Measurements from ENCODE around the gene TRIM22.

- TF ChIP-seq, protein P1, sequence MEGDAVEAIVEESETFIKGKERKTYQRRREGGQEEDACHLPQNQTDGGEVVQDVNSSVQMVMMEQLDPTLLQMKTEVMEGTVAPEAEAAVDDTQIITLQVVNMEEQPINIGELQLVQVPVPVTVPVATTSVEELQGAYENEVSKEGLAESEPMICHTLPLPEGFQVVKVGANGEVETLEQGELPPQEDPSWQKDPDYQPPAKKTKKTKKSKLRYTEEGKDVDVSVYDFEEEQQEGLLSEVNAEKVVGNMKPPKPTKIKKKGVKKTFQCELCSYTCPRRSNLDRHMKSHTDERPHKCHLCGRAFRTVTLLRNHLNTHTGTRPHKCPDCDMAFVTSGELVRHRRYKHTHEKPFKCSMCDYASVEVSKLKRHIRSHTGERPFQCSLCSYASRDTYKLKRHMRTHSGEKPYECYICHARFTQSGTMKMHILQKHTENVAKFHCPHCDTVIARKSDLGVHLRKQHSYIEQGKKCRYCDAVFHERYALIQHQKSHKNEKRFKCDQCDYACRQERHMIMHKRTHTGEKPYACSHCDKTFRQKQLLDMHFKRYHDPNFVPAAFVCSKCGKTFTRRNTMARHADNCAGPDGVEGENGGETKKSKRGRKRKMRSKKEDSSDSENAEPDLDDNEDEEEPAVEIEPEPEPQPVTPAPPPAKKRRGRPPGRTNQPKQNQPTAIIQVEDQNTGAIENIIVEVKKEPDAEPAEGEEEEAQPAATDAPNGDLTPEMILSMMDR (conservative IDR thresholded peaks at IDR 0.05; ENCODE audit: low read depth, low read length) = no peak
- no peak for TF ChIP-seq EZH2phosphoT487 (IDR thresholded peaks at IDR 0.05; ENCODE audit: borderline replicate concordance, low read length)
Observed at GRCh38 chr11:5727691-5728090, 38.1 kb downstream of the TRIM22 start.

All from PC-3 (cell line).